ENCODE results near the gene NUDT15.
"Not testable (repeated sequence)": the region's sequence is repeated elsewhere in the genome, so short reads cannot be mapped to it uniquely, and the experiment has no call there.

NUDT15 gene

DNA sequence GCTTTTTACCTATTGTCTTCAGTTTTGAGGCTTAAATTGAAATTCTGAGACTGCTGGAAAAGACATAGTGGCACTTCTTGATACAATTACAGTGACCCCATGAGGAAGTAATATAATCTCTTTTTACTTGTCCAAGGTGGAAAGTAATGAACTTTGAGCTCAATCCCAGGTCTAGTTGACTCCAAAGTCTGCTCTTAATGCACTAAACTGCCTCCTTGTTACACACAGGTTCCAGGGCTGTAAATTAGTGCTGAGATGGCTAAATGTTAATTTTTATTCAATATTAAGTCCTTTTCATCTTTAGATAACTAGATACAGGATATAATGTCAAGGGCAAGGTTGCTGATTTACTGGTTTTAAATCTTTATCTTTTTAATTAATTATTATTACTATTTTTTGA lies 2.5 kb downstream of the NUDT15 start:
- no peak overlapping the region for H3K4me3 ChIP-seq (ENCODE audit: low read depth, low read length)
- no peak for DNase-seq (ENCODE audit: low read depth)

DNA sequence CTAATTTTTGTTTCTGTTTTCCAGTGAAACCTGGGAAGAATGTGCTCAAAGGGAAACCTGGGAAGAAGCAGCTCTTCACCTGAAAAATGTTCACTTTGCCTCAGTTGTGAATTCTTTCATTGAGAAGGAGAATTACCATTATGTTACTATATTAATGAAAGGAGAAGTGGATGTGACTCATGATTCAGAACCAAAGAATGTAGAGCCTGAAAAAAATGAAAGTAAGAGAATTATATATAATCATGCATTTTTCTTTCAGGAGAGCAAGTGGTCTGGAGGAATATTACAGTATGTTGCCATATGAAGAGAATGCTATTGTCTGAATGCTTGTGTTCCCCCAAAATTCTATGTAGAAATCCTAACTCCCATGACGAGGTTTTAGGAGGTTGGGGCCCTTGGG lies 3.4 kb downstream of the NUDT15 start:
- DNase-seq (ENCODE audit: low read depth): no peak
- H3K4me3 ChIP-seq (ENCODE audit: low read depth, low read length): no peak overlapping the region

DNA sequence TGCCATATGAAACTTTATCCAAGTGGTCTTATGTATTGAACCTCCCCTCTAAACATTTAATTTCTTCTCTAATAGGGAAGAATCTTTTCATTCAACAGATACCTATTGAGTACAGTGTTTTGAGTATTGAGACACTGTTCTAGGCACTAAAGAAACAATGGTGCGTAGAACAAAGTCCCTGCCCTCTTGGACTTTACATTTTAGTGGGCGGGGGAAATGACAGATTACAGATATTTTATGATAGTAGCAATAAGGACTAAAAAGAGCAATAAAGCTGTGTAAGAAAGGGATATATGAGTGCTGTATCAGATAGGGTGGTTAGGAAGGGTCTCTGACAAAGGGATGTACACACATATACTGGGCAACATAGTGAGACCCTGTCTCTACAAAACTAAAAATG lies 5.4 kb downstream of the NUDT15 start:
- H3K4me3 ChIP-seq (ENCODE audit: low read depth, low read length): no peak overlapping the region
- DNase-seq (ENCODE audit: low read depth): no peak

DNA sequence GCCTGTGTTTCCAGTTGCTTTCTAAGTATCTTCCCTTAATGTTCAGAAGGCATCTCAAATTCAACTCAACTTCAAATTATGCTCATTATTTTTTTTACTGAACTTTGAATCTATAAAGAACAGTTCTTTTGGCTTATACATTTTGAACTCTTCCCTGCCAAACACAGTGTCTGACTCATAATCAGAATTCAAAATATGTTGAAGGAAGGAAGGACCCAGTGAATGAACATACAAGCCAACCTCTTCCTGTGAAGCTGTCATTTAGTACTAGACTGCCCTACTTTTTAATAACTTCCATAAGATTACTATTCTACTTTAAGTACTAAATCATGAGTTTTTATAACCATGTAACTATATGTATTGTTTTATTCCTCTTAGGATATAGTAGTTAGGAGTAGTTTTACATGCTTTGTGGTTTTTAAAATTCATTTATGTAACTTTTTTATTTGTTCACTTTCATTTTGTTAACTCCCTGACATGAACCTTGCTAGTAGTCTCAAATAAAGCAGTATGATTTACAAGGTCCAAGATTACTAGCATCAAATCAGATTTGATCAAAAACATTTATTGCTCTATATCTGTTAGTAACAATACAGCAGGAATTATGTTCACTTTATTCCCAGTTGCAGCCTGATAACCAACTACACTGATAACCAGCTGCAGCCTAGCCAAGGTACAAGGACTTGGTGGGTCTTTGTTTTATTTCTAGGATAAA lies 6.4 kb downstream of the NUDT15 start:
- DNase-seq (ENCODE audit: low read depth): peak; percentile 17
- no peak overlapping the region for H3K4me3 ChIP-seq (ENCODE audit: low read depth, low read length)

DNA sequence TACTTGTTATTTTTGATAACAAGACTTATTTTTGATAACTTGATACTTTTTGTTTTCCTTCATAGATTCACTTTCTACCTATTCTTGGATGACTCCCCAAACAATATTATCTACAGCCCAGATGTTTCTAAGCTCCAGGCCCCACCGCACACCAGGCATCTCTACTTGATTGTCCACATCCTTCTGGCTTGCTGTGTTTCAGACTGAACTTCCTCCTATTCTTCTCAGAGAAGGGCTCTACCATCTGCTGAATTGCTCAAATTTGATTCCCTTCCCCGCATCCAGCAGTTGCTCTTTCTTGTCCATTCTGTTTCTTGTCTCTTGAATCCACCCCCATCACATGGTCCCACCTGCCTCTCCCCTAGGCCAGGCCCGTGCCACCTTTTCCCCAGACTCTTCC lies 13.0 kb downstream of the NUDT15 start:
- no peak for DNase-seq (ENCODE audit: low read depth)
- no peak overlapping the region for H3K4me3 ChIP-seq (ENCODE audit: low read depth, low read length)

- no peak overlapping the region for H3K4me3 ChIP-seq (ENCODE audit: low read depth, low read length)
- no peak for DNase-seq (ENCODE audit: low read depth)
Measured at GRCh38 chr13:48054601-48055000, 17.1 kb downstream of the NUDT15 start.

DNA sequence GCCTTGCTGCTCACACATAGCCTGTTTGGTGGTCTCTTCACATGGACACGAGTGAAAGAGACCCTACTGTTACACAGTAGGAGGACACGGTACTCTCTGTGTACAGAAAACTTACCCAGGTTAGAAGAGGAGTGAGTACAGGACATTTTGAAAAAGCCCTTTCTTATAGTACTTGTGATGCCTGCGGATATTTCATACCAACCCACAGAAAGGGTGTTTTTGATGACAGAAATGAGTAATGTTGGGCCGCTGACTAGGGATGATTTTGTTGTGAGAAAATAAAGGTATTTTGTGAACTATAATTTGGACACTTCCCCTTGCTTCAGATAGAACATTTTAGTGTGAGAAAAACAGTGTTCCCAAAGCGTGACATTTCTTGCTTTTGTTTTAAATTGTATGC lies 18.2 kb downstream of the NUDT15 start:
- H3K4me3 ChIP-seq (ENCODE audit: low read depth, low read length): no peak overlapping the region
- no peak for DNase-seq (ENCODE audit: low read depth)

DNA sequence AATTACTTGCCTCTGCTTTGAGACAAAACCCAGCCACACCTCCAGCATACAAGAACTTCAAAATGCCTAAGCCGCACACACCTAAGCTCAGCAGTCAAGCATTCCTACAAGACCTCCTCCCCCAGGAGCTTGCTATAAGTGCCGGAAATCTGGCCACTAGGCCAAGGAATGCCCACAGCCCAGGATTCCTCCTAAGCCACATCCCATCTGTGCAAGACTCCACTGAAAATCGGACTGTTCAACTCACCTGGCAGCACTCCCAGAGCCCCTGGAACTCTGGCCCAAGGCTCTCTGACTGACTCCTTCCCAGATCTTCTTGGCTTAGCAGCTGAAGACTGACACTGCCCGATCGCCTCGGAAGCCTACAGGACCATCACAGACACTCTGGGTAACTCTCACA lies 21.0 kb downstream of the NUDT15 start:
- not testable (repeated sequence) for DNase-seq (ENCODE audit: low read depth); H3K4me3 ChIP-seq (ENCODE audit: low read depth, low read length)

GRCh38 chr13:48059951-48060350 lies 22.4 kb downstream of the NUDT15 start:
- not testable (repeated sequence) for H3K4me3 ChIP-seq (ENCODE audit: low read depth, low read length); DNase-seq (ENCODE audit: low read depth)

GRCh38 chr13:48066310-48066989 lies 28.9 kb downstream of the NUDT15 start:
- no peak overlapping the region for H3K4me3 ChIP-seq (ENCODE audit: low read depth, low read length)
- DNase-seq (ENCODE audit: low read depth): no peak

DNA sequence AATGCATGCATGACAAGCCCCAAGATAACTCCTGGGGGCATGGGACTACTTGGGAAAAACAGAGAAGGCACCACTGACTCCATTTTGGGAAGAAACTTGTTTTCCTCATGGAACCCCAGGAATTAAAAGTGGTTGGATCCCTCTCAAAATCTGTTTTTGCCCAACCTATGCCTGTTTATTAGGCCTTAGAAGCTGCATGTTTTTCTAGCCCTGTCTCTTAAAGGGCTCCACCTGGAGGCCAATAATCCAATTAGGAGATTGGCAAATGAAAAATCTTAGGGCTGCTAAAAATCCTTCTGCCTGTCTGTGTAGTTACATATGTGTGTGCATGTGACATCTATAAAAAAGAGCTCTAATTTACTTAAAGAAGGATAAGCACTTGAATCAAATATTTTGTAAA lies 30.5 kb downstream of the NUDT15 start:
- no peak for DNase-seq (ENCODE audit: low read depth)
- H3K4me3 ChIP-seq (ENCODE audit: low read depth, low read length): no peak overlapping the region

DNA sequence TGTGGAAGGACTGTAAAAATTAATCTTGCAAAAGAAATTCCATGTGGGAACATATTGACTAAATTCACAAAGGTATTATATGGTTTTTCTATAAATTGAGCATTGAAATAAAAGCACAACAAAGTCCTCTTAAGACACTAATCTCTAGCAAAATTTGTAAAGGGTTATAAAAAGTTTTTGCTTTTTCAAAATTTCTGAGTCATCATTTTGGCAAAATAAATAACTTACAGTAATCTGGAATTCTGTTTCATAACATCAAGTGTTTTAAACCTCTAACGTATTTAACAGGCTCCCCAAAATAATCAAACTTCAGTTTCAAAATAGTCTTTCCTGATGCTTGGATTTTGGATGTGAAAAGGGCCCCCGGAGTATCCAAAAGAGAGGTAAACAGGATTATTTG lies 31.4 kb downstream of the NUDT15 start:
- DNase-seq (ENCODE audit: low read depth): no peak

DNA sequence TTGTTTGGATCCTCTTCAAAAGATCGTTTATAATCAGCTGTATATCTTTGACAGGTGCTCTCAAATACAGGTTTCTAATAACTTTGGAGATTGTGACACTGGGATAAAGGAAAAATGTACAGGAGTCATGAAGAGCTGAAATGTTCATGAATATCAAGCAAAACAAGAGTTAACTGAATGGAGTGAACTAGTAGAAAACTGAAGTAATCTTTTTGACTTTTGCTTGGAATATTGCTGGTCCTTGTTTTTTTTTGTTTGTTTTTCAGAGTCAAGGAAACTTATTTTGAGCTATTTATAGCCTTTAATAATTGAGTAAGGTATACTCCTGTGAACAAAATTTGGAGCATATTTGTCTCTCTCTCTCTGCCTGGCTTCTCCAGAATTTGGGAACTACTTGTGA lies 32.0 kb downstream of the NUDT15 start:
- H3K4me3 ChIP-seq (ENCODE audit: low read depth, low read length): no peak overlapping the region
- DNase-seq (ENCODE audit: low read depth): no peak

More for the DNA sequence above, 31.4 kb downstream of the NUDT15 start:
- no peak overlapping the region for H3K4me3 ChIP-seq (ENCODE audit: low read depth, low read length)

GRCh38 chr13:48070942-48071341 lies 33.4 kb downstream of the NUDT15 start:
- DNase-seq (ENCODE audit: low read depth): no peak
- no peak overlapping the region for H3K4me3 ChIP-seq (ENCODE audit: low read depth, low read length)

GRCh38 chr13:48072304-48072703 lies 34.8 kb downstream of the NUDT15 start:
- H3K4me3 ChIP-seq (ENCODE audit: low read depth, low read length): no peak overlapping the region
- DNase-seq (ENCODE audit: low read depth): no peak

DNA sequence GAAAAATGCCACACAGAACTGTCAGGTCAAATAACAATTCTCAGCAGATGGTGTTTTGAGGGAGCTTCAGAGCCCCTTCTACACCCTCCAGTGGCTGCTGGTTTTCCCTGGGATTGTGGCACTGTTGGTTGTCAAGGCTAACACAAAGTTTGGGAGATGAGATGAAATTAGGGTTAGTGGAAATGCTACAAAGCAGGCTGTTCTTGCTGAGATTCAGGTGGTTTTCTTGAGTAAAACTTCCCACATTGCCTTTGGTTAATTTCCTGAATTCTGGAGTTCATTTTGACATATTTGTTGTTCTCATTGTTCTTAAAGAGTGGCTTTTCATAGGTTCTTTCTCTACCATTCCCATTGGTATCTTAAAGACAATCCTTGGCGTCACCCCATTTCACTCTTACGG lies 35.3 kb downstream of the NUDT15 start:
- no peak for DNase-seq (ENCODE audit: low read depth)
- H3K4me3 ChIP-seq (ENCODE audit: low read depth, low read length): no peak overlapping the region

DNA sequence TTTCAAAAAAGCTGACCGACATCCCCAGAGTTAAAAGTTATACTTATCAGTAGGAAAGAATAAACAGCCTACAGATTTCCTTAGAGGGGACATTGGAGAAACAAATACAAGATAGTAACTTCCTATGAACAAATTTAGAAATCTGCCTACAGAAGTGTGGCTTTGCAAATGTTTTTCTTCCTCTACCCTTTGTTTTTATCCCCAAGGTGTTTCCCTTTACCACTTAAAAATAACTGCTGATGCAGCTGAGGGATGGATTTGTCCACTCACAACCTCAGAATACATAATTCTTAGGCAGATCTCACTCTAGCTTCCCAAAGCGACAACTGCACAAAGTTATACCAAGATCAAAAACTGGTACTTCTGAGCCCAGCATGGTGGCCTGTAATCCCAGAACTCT lies 36.5 kb downstream of the NUDT15 start:
- no peak overlapping the region for H3K4me3 ChIP-seq (ENCODE audit: low read depth, low read length)

GRCh38 chr13:48078251-48078656 lies 40.7 kb downstream of the NUDT15 start:
- DNase-seq (ENCODE audit: low read depth): no peak
- H3K4me3 ChIP-seq (ENCODE audit: low read depth, low read length): no peak overlapping the region

More for the DNA sequence above, 36.5 kb downstream of the NUDT15 start:
- no peak for DNase-seq (ENCODE audit: low read depth)

DNA sequence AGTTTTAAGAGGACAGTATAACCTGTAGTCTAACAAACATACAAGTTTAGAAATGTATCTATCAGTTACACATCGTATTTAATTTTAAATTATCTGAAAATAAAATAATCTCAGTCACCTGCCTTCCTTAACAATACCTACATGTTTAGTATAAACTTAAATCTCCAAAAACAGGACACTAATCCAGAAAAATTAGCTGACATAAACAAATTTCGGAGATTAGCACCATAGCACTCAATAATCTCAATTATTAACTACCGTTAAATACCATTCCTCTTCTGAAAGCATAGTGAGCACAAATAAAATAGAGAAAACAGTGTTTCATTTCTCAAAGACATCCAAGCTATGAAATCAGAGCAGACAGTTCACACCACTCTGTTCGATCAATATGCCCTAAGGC lies 44.2 kb downstream of the NUDT15 start:
- DNase-seq (ENCODE audit: low read depth): no peak

DNA sequence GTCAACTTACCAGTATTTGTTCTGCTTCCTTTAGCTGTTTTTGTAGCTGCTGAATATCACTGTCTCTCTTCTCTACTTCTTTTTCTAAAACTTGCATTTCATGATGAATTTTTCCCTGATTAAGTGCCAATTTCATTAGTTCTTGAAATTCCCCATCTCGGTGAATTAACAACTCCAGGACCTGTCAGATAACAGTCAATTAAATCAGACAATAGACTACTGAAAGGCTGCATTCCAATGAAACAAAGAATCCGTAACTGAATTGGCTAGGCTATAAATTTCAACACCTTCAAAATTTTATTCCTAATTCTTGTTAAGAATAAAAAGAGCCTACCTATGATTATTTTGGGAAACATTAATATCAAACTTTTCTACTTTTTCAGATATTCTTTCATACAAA lies 48.7 kb downstream of the NUDT15 start:
- no peak for DNase-seq (ENCODE audit: low read depth)
- no peak overlapping the region for H3K4me3 ChIP-seq (ENCODE audit: low read depth, low read length)

More for the DNA sequence above, 44.2 kb downstream of the NUDT15 start:
- no peak overlapping the region for H3K4me3 ChIP-seq (ENCODE audit: low read depth, low read length)

DNA sequence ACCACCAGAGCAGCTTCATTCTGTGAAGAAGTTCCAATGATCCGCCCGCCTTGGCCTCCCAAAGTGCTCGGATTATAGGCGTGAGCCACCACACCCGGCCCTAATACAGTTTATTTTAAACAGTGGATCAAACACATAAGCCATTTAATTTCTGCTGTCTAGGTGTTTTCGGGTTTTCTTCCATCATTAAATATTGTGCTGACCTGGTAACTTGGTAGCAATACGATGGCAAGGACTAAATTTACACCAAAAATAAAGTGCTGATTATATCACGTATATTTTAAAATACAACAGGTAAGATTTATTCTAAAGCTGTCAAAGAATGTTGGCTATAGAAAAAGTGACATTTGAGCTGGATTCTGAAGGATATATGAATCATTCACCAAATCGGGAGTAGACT lies 56.1 kb downstream of the NUDT15 start:
- peak overlapping the region; percentile 95 for H3K4me3 ChIP-seq (ENCODE audit: low read depth, low read length)
- DNase-seq (ENCODE audit: low read depth): no peak
